ENCODE measurements around the gene TMEM214.

DNA sequence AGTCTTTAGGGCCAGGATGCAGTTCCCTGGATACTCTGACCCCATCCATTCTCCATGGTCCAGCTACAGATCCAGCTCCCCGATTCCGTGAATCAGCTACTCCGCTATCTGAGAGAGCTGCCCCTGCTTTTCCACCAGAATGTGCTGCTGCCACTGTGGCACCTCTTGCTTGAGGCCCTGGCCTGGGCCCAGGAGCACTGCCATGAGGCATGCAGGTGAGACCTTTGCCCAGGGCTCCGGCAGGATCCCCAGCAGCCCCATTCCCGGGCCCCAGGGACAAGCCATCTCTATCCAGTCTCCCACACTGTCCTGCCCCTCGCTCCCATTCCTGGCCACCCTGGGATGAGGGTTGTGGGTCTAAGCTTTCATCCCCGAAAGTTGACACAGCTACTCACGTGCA, 7.5 kb downstream of the TMEM214 start:
- TF ChIP-seq CTCF (IDR thresholded peaks at IDR 0.05) = no peak
- no peak for TF ChIP-seq POLR2AphosphoS5 (IDR thresholded peaks at IDR 0.05; ENCODE audit: low read depth, low read length)
- TF ChIP-seq, protein P1, sequence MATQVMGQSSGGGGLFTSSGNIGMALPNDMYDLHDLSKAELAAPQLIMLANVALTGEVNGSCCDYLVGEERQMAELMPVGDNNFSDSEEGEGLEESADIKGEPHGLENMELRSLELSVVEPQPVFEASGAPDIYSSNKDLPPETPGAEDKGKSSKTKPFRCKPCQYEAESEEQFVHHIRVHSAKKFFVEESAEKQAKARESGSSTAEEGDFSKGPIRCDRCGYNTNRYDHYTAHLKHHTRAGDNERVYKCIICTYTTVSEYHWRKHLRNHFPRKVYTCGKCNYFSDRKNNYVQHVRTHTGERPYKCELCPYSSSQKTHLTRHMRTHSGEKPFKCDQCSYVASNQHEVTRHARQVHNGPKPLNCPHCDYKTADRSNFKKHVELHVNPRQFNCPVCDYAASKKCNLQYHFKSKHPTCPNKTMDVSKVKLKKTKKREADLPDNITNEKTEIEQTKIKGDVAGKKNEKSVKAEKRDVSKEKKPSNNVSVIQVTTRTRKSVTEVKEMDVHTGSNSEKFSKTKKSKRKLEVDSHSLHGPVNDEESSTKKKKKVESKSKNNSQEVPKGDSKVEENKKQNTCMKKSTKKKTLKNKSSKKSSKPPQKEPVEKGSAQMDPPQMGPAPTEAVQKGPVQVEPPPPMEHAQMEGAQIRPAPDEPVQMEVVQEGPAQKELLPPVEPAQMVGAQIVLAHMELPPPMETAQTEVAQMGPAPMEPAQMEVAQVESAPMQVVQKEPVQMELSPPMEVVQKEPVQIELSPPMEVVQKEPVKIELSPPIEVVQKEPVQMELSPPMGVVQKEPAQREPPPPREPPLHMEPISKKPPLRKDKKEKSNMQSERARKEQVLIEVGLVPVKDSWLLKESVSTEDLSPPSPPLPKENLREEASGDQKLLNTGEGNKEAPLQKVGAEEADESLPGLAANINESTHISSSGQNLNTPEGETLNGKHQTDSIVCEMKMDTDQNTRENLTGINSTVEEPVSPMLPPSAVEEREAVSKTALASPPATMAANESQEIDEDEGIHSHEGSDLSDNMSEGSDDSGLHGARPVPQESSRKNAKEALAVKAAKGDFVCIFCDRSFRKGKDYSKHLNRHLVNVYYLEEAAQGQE (IDR thresholded peaks at IDR 0.05; ENCODE audit: insufficient read depth in 1 of 2, low read depth in 2 of 2, low read length in 1 of 2) = no peak
- no peak for TF ChIP-seq SIN3A (IDR thresholded peaks at IDR 0.05; ENCODE audit: borderline replicate concordance, insufficient read depth, low read depth, low read length)
